HG03457 (cell line): ENCODE data around the gene SNX5.
A peak's percentile ranks its signal among the peaks of the same experiment; 100 is the strongest.

ENCODE experiments used
- ATAC-seq: cut with Tn5 transposase; IDR thresholded peaks from one replicate; pipeline ENCODE4 v1.9.1; 2021; ENCODE audit warnings: moderate number of reproducible peaks; ENCODE audit not compliant: unreplicated experiment

The SNX5 gene

DNA sequence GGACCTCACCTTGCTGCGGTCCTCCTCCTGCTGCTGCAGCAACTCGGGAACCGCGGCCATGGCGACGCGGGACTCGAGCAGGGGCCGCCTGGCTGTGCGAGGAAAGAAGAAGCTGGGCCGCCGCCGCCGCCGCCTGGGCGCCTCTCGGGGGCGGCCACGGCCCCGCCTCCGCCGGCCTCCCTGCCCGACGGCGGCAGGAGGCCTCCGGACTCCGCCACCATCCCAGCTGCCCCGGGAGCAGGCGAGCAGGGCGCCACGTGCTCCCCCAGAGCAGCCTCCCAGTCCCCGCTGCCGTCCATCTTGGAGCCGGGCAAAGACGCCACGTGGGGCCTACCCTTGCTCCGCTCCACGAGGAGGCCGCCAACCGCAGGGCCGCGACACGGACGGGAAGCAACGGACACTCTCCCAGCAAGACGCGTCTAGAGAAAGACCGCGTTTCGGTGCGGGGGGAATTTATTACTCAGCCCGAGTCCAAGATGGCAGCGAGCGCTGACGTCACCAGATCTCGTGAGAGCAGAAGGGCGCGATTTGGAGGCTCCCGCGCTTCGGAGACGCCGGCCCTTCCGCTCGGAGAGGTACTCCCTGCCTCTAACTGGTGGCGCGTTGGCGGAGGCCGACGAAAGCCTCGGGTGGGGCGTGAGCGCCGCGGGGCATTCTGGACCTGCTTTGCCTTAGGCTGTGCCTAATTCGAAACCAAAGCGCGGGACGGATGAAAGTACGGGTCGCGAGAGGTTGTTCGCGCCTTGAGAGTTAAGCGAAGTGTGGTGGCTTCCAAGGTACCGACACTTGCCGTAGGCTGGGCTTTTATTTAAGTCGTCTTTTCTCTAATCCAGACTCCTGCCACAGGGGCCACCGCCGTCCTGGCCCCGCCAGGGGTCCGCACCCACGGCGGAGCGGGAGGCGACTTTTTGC, at the start of gene SNX5, which contains the start of gene MGME1:
TSS of gene SNX5 (minus strand) at position 429 of the 912 bp plus-strand sequence. CDS start at position 60, 369 bp downstream.
TSS of gene MGME1 (plus strand) at position 653 of the 912 bp plus-strand sequence. CDS start 842 bp downstream, outside the sequence.
- peak; percentile 75 for ATAC-seq

DNA sequence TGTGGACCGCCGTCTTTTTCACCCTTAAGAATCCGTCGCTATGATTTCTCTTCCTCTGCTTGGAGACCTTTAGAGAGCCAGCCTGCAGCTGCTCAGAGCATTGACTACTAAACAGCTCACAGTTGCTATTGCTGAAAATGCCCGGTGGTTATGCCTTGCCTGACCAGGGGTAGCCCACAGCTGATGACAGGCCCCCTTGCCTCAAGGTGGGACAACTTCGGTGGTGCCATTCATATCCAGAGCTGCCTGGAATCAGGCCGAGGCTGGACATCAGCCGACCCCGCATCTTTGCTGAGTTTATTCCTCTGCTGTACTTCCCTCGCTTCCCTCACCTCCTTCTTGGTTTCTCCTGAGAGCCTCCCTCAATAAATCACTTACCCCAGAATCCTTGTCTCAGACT, 49.5 kb upstream of the SNX5 start:
- no peak for ATAC-seq

DNA sequence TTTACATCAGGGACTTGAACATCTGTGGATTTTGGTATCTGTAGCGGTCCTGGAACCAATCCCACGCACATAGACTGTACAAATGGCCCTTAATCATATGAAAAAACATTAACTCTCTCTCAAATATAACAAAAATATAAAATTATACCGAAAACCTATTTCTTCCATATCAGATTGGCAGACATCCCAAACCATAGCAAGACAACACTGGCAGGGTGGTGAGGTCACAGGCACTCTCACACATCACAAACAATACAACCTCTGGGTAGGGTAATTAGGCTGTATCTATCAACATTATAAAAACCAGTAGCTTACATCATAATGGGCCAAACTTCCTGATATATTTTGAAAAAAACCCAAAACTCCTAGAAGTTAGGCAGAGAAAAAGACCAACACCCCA, 48.2 kb upstream of the SNX5 start:
- ATAC-seq, result no peak

DNA sequence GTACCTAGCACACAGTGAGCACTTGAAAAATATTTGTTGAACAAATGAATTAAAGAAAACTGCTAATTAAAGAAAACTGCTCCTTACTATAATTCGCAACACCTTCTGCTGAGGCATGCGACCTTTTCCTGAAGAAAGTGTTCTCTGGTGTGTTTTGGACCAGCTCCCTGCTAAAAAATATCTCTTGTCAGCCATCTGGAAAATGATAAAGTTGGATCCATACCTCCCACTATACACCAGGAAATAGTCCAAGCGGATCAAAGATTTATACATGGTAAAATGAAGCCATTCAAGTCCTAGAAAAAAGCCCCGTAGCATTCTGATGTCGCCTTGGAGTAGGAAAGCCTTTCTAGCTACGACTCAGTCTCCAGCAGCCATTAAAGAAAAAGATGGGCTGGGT, 45.8 kb upstream of the SNX5 start:
- ATAC-seq, result no peak

DNA sequence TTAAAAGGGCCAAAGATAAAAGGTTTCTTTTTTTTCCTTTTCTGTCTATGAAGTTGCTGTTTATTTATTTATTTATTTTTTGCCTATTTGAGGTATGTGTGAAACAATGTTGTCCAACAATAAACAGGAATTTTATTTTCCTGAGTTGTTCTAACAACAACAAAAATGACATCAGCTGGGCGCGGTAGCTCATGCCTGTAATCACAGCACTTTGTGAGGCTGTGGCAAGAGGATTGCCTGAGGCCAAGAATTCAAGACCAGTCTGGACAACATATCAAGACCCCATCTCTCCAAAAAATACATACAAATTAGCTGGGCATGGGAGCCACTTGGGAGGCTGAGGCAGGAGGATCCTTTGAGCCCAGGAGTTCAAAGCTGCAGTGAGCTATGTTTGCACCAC, 44.3 kb upstream of the SNX5 start:
- no peak for ATAC-seq

DNA sequence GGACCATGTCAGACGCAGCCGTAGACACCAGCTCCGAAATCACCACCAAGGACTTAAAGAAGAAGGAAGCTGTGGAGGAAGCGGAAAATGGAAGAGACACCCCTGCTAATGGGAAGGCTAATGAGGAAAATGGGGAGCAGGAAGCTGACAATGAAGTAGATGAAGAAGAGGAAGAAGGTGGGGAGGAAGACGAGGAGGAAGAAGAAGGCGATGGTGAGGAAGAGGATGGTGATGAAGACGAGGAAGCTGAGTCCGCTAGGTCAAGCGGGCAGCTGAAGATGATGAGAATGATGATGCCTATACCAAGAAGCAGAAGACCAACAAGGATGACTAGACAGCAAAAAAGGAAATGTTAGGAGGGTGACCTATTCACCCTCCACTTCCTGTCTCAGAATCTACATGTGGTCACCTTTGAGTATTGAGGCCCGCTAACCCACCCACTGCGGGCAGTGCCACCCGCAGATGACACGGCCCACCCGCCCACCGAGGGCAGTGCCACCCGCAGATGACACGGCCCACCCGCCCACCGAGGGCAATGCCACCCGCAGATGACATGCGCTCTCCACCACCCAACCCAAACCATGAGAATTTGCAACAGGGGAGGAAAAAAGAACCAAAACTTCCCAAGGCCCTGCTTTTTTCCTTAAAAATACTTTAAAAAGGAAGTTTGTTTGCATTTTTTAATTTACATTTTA, 43.5 kb upstream of the SNX5 start:
- ATAC-seq, result no peak

DNA sequence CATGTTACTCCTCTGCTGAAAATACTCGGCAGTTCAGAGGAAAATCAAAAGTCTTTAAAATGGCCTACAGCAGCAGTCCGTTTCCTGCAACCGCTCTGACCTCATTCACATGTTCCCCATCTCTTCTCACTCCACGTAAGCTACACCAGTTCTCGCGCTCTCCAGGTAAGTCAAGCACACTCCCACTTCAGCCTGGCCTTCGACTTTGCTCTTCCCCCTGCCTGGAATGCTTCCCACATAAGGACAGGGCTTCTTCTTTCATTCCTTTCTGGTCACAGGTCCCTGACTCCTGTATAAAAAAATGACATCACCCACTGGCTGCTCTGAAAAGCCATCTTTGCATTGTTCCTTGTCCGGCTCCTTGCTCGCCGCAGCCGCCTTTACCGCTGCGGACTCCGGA, 42.9 kb upstream of the SNX5 start:
- no peak for ATAC-seq

DNA sequence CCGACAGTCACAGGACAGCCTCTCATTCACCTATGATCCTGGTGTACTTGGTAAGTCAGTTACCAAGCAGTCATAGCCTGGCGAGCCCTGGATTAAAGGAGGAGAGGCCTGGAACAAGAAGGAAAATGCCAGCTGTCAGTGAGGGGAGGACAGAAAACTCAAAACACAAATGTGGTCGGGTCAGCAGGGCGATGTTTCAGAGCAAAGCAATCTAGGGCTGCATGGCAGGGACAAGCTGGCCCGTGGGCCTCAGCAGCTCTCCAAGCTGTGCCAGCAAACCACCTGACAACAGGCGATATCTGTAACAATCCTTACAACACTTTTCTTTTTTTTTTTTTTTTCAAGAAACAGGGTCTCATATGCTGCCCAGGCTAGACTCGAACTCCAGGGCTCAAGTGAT, 40.5 kb upstream of the SNX5 start:
- no peak for ATAC-seq

DNA sequence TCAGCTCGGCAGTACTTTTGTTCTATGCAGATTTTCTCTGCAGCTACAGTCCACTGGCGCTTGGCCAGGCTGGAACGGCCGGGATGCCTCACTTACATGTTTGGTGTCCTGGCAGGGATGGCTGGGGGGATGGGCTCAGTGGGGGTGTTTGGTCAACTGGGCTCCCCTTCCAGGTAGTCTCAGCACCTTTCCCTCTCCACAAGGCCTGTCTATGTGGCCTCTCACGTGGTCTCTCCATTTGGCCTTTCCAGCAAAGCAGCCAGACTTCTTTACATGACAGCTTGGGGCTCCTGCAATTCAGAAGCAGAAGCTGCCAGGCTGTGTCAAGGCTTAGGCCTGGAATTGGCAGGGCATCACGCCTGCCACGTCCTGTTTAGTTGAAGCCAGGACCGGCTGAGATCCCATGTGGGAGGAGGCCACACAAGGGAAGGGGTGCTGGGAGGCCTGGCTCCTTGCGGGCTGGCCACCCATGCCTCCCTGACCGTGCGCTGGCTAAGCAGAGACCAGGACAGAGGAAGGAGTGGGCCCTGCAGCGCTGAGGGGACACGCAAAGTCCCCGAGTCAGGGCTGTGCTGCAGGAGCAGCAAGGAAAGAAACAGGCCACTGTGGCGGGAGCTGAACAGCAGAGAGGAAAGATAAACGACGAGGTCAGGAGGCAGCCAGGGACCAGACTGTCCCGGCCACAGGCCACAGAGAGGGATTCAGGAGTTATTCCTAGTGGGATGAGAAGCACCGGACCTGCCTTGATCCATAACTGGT, 39.1 kb upstream of the SNX5 start:
- no peak for ATAC-seq

DNA sequence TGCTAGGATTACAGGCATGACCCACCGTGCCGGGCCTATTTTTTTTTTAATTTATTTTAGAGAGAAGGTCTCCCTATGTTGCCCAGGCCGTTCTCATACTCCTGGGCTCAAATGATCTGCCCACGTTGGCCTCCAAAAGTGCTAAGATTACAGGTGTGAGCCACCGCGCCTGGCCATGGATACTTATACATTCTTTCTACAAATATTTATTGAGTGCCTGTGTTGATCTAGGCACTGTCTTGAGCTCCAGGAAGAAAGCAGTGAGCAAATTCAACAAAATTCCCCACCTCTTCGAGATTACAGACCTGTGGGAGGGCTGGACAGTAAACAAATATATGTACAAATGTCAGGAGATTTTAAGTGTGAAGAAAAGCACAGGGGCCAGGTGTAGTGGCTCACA, 38.1 kb upstream of the SNX5 start:
- no peak for ATAC-seq

DNA sequence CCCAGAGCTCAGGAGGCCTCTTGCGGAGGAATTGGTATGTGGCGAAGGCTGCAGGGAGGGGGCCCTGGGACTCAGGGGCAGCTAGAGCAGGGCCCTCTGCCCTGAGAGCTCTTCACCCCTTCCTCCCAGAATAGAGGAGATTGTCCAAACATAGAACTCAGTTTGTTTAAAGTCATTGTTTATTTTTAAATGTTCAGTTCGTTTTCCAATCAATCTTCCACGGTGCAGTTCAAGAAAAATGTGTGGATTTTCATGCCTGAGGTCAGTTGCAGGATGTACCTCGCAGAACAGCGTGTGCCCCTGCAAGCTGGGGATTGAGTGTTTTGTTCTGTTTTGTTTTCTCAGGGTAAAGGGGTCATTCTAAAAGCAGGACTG, 37.4 kb upstream of the SNX5 start:
- no peak for ATAC-seq

DNA sequence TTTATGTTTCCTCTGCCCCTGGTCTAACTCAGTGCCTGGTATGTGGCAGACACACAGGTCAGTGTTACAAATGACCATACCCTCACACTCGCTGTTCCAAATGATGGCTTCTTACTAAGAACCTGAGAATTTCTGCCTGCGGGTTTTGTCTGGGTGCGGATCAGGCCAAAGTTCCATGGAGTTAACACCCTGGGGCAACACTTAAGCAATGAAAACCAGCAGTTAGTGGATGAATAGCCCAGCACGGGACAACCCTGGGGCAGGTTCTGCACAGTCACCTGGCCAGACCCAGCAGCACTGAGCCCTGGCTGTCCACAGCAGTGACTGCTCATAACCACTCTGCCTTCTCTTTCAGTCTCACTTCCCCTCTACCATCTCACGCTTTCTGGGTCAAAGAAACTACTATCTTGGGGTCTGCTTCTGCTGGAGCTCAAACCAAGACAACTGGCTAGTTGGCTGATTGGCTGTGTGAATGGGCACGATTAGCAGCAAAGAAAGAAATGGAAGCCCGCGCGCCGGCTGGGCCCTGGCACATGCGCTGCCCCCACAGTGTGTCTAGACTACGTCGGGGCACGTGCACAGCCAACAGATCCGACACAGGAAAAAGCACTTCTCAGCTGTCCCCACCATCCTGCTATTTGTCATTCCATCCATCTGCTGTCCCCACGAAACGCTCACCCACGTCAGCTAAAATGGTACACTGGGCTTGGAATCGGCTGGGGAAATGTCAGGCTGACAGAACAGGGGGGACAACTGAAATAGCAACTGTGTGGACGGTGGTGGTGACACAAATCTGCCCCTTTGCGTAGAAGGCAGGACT, 36.8 kb upstream of the SNX5 start:
- ATAC-seq, result peak; percentile 93

DNA sequence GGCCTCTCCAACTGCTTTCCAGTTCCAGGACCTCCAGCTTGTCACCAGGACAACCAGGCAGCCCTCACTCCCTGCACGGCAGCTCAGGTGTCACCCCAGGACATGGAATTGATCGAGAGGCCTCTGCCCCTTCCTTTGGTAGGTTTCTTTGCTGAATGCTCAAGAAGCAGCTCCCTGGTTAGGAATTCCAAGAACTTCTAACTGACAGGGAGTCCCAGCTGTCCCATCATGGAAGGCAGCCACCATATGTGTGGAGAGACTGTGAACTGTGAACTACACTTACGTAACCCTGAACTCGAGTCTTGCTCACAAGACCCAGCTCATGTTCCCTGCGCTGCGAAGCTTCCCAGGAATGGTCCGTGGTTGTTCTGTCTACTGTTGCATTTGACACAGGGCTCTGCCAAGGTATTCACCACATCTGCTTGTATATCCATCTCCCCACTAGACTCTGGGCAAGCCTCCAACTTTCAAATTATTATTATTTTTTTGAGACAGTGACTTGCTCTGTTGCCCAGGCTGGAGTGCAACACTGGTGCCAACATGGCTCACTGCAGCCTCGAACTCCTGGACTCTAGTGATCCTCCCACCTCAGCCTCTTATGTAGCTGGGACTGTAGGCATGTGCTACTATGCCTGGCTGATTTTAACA, 35.9 kb upstream of the SNX5 start:
- no peak for ATAC-seq

DNA sequence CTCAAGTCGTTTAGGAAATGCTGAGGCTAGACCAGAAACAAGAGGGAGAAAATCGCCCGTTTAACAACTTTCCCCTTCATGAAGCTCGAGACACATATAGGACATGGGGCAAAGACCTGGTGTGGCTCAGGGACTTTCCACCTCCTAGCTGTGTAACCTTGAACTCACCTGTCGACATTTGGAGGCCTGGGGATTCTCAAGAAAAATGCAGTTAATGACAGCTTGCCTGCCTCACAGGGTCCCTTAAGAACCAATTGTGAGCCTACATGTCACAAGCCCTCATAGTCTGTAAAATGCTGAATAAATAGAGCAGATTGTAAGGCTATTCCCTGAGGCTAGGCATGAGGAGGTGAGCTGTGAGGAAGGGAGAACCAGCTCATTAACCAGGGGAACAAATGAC, 35.3 kb upstream of the SNX5 start:
- peak; percentile 37 for ATAC-seq

DNA sequence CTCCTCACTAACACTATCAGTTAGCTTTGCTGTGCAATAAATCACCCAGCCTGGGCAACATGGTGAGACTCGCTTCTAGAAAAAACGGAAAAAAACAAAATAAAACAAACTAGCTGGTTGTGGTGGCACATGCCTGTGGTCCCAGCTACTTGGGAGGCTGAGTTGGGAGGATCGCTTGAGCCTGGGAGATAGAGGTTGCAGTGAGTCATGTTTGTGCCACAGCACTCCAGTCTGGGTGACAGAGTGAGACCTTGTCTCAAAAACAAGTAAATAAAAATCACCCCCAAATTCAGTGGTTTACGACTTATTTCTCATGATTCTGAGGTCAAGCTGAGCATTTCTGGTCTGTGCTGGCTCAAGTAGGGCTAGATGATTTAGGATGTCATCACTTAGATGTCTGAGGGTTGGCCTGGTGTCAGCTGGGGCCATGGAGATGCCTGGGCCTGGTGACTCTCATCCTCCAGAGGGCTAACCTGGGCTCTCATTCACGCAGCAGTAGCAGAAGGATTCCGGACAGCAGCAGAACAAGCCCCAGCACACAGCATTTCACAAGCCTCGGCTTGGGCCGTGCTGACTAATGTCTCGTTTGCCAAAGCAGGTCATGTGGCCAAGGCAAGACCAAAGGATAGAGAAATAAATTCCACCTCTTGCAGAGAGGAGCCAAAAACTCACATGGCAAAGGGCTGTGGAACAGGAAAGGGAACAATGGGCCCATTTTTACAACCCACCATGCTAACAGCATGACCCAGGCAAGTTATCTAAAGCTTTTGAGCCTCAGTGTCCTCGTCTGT, 32.7 kb upstream of the SNX5 start:
- ATAC-seq, result no peak

DNA sequence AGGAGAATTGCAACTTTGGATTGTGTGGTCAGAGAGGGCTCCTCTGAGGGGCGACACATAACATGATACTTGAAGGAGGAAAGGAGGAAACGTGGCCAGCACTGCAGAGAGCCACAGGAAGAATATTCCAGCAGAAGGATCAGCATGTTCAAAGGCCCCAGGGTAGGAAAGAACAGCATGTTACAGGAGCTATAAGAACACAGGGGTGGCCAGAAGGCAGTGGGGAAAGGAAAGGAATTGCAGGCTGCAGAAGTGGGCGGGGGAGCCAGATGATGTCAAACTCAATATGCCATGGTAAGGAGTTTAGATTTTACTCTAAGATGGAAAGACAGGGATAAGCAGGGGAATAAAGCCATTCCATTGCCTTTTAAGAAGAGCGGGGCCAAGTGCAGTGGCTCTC, 31.0 kb upstream of the SNX5 start:
- ATAC-seq, result no peak

DNA sequence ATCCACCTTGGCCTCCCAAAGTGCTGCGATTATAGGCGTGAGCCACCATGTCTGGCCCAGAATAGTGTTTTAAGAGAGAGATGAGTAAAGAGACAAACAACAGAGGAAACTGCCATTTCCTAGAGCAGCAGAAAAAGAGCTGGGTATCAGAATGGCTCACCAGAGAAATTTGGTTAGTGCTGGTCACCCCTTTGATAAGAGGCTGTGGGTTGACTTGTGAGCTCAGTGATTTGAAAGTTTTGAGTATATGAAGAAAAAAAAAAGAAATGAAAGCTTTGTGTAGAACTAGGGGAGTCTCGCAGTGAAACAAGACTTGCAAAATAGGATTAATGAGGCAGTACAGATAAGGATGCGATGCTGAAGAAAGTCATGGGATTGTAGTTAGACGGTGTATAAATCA, 29.9 kb upstream of the SNX5 start:
- ATAC-seq, result no peak

DNA sequence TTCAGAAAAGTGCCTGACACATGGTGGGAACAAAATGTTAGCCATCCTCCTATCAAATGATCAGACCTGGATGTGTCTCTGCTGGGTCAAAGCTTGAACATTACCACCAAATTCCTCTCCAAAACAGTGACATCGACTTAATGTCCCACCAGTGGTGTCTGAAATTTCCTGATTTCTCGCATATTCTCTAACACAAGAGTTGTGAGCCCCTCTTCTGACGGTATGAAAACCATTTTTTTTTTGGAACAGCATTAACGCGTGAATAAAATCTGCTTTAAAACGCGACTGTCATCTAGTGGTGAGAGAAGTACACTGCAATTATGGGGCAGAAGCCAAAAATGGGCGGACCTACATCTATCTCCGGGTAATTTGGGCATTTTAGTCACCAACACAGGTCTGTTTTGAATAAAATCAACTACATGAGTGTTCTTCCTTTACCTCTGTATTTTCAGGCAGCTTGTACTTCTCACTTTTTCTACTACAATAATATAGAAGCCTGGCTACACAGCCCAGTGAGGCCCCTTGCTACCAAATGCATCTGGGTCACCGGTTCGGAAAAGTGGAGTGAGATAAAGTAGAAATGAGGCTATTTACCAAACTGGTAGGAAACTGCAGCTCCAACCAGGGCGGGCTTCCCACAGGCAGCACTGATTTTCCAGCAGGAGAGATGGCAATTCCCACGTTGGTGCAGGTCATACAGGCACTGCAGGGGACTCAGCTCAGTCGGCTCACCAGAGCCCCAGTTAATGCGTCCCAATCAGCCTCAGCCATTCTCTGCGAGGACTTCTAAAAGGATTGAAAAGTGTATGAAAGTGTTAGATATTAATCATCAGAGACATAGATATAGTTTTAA, 27.6 kb upstream of the SNX5 start:
- ATAC-seq, result no peak
